HG03095 (cell line): ENCODE data around the gene FILIP1L.

Experiments
- ATAC-seq: cut with Tn5 transposase; IDR thresholded peaks from one replicate; pipeline ENCODE4 v1.9.1; 2021; ENCODE audit warnings: moderate library complexity; ENCODE audit not compliant: unreplicated experiment

FILIP1L gene

GRCh38 chr3:99981138-99981537 is 133.2 kb downstream of the FILIP1L start:
- ATAC-seq = no peak

- ATAC-seq = no peak
Measured at GRCh38 chr3:99980606-99981005, 133.7 kb downstream of the FILIP1L start.

GRCh38 chr3:99978221-99978620 is 136.1 kb downstream of the FILIP1L start:
- ATAC-seq = no peak

- ATAC-seq = no peak
Measured at GRCh38 chr3:99976584-99976983, 137.7 kb downstream of the FILIP1L start.

- no peak for ATAC-seq
Measured at GRCh38 chr3:99974989-99975388, 139.3 kb downstream of the FILIP1L start.

GRCh38 chr3:99972380-99973104 is 141.8 kb downstream of the FILIP1L start:
- ATAC-seq = no peak

- no peak for ATAC-seq
Measured at GRCh38 chr3:99971761-99972160, 142.5 kb downstream of the FILIP1L start.

GRCh38 chr3:99970198-99970597 is 144.1 kb downstream of the FILIP1L start:
- ATAC-seq = peak; percentile 98

- ATAC-seq = no peak
Measured at GRCh38 chr3:99969136-99969535, 145.2 kb downstream of the FILIP1L start.

GRCh38 chr3:99967796-99968195 is 146.5 kb downstream of the FILIP1L start:
- ATAC-seq = no peak

- ATAC-seq = no peak
Measured at GRCh38 chr3:99966662-99967416, 147.5 kb downstream of the FILIP1L start.

- no peak for ATAC-seq
Measured at GRCh38 chr3:99965681-99966408, 148.5 kb downstream of the FILIP1L start.

GRCh38 chr3:99965077-99965476 is 149.2 kb downstream of the FILIP1L start:
- ATAC-seq = no peak

- no peak for ATAC-seq
Measured at GRCh38 chr3:99962703-99963102, 151.6 kb downstream of the FILIP1L start.

- no peak for ATAC-seq
Measured at GRCh38 chr3:99961756-99962515, 152.4 kb downstream of the FILIP1L start.

GRCh38 chr3:99960941-99961340 is 153.4 kb downstream of the FILIP1L start:
- ATAC-seq = no peak

- ATAC-seq = no peak
Measured at GRCh38 chr3:99960123-99960878, 154.0 kb downstream of the FILIP1L start.

GRCh38 chr3:99958222-99958912 is 155.9 kb downstream of the FILIP1L start:
- ATAC-seq = no peak

GRCh38 chr3:99957151-99957796 is 157.0 kb downstream of the FILIP1L start:
- ATAC-seq = no peak
